Osteocyte (in vitro differentiated cells): Measurements from ENCODE around the gene NRG3. TPM values are rescaled to one million over a fixed set of nuclear protein-coding genes. Genes with fewer than 3 reads are reported as not detected.

Experiments used
- DNase-seq: peaks from one replicate; pipeline ENCODE4 v3.0.0; 2021; ENCODE audit warnings: mixed read lengths; ENCODE audit not compliant: unreplicated experiment; ENCODE audit errors: extremely low spot score
- H3K27ac Mint-ChIP-seq: one replicate; pipeline ENCODE4 v1.8.0; 2021; ENCODE audit warnings: mild to moderate bottlenecking, mixed read lengths; ENCODE audit not compliant: unreplicated experiment
- H3K27me3 Mint-ChIP-seq: one replicate; pipeline ENCODE4 v1.8.0; 2021; ENCODE audit warnings: mixed read lengths; ENCODE audit not compliant: unreplicated experiment
- H3K36me3 Mint-ChIP-seq: one replicate; pipeline ENCODE4 v1.8.0; 2021; ENCODE audit warnings: mixed read lengths; ENCODE audit not compliant: unreplicated experiment
- H3K4me1 Mint-ChIP-seq: one replicate; pipeline ENCODE4 v1.8.0; 2021; ENCODE audit warnings: mixed read lengths; ENCODE audit not compliant: unreplicated experiment
- H3K4me3 Mint-ChIP-seq: one replicate; pipeline ENCODE4 v1.8.0; 2021; ENCODE audit warnings: mild to moderate bottlenecking, moderate library complexity, mixed read lengths; ENCODE audit not compliant: unreplicated experiment
- H3K9me3 Mint-ChIP-seq: one replicate; pipeline ENCODE4 v1.8.0; 2021; ENCODE audit warnings: mixed read lengths; ENCODE audit not compliant: unreplicated experiment
- CTCF ChIP-seq: fragments of 200-600 bp; sonication (generic); IDR thresholded peaks from 2 replicates; pipeline ENCODE4 v1.5.0; 2021; ENCODE audit warnings: antibody characterized with exemption, mild to moderate bottlenecking, moderate library complexity
- total RNA-seq: library from RNA; stranded (reverse); gene quantifications from 2 replicates; pipeline ENCODE4 v1.2.1, GENCODE V29; 2021

NRG3 gene
- total RNA-seq, 1 donor from 2014 or later, result not detected

- no peaks in the 10 kb centered on the region for H3K27me3 Mint-ChIP-seq
- no peak overlapping the region for H3K27ac Mint-ChIP-seq
- no peak for TF ChIP-seq CTCF
- peaks cover 47% of the 10 kb centered on the region for H3K9me3 Mint-ChIP-seq
- H3K4me1 Mint-ChIP-seq, result no peaks in the 10 kb centered on the region
- no peaks in the 10 kb centered on the region for H3K36me3 Mint-ChIP-seq
- no peak for DNase-seq
- no peak overlapping the region for H3K4me3 Mint-ChIP-seq
Measured at GRCh38 chr10:82477776-82478175, 602.8 kb downstream of the NRG3 start.

GRCh38 chr10:82492647-82493046 lies 617.7 kb downstream of the NRG3 start:
- Mint-ChIP-seq H3K27me3 (no peaks in the 10 kb centered on the region), H3K4me3 (no peak overlapping the region), H3K4me1 (no peaks in the 10 kb centered on the region), H3K9me3 (peaks cover 42% of the 10 kb centered on the region), H3K36me3 (no peaks in the 10 kb centered on the region), H3K27ac (no peak overlapping the region)
- no peak for TF ChIP-seq CTCF
- no peak for DNase-seq

DNA sequence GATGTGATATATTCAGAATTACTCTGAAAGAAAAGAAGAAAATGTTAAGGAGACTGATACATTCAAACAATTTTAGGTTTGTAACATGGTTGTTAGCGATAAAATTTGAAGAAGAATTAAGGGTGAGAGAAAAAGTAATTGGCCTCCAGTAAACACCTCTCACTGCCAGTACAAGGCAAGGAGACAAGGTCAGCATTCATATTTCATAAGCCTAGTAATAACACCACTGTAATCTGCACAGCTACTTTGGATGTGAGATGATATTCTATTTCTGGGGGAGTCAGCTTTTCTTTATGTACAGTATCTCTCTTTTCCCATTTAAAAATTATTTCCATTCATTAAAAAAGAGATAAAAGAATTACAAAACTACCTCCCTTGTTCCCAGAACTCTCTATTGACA lies 621.1 kb downstream of the NRG3 start:
- Mint-ChIP-seq H3K27ac (no peak overlapping the region), H3K4me1 (no peaks in the 10 kb centered on the region), H3K4me3 (no peak overlapping the region), H3K9me3 (peaks cover 36% of the 10 kb centered on the region), H3K27me3 (no peaks in the 10 kb centered on the region), H3K36me3 (no peaks in the 10 kb centered on the region)
- no peak for DNase-seq
- no peak for TF ChIP-seq CTCF

GRCh38 chr10:82497439-82497838 lies 622.4 kb downstream of the NRG3 start:
- H3K4me3 Mint-ChIP-seq, result no peak overlapping the region
- H3K27ac Mint-ChIP-seq, result no peak overlapping the region
- DNase-seq, result no peak
- no peaks in the 10 kb centered on the region for H3K36me3 Mint-ChIP-seq
- no peak for TF ChIP-seq CTCF
- H3K4me1 Mint-ChIP-seq, result no peaks in the 10 kb centered on the region
- H3K27me3 Mint-ChIP-seq, result no peaks in the 10 kb centered on the region
- peaks cover 34% of the 10 kb centered on the region for H3K9me3 Mint-ChIP-seq

- TF ChIP-seq CTCF, result no peak
- Mint-ChIP-seq H3K27me3 (no peaks in the 10 kb centered on the region), H3K4me1 (no peaks in the 10 kb centered on the region), H3K27ac (no peak overlapping the region), H3K36me3 (no peaks in the 10 kb centered on the region), H3K4me3 (no peak overlapping the region), H3K9me3 (peaks cover 35% of the 10 kb centered on the region)
- DNase-seq, result no peak
Measured at GRCh38 chr10:82498976-82499375, 624.0 kb downstream of the NRG3 start.
